Motor neuron (in vitro differentiated cells): Measurements from ENCODE around the gene VAPA. TPM values are rescaled to one million over a fixed set of nuclear protein-coding genes. Genes with fewer than 3 reads are reported as not detected.
A peak's percentile ranks its signal among the peaks of the same experiment; 100 is the strongest.
"Not testable (repeated sequence)": the region's sequence is repeated elsewhere in the genome, so short reads cannot be mapped to it uniquely, and the experiment has no call there.

ENCODE experiments used
- ATAC-seq, 8 experiments: fragments of 200-7000 bp; cut with Tn5 transposase; replicated peaks in 6 of 8; 2 replicates each; pipeline ENCODE4 v1.8.0; 2021; ENCODE audit warnings: mild to moderate bottlenecking in 8 of 8, moderate library complexity in 8 of 8
- H3K27ac ChIP-seq, 2 donors: fragments of 250-450 bp; sonication (Bioruptor Pico); 2 replicates each; pipeline ENCODE4 v1.9.0; 2021; ENCODE audit warnings: antibody characterized with exemption in 2 of 2, mild to moderate bottlenecking in 2 of 2, moderate library complexity in 1 of 2
- H3K4me1 ChIP-seq, 2 donors: fragments of 250-450 bp; sonication (Bioruptor Pico); replicated peaks in 1 of 2; 2 replicates each; pipeline ENCODE4 v1.6.1; 2021; ENCODE audit warnings: antibody characterized with exemption in 2 of 2, mild to moderate bottlenecking in 2 of 2, moderate library complexity in 1 of 2
- H3K4me3 ChIP-seq, 5 donors: fragments of 250-450 bp; sonication (Bioruptor Pico); 2 replicates each; pipeline ENCODE4 v1.9.0; 2021; ENCODE audit warnings: antibody characterized with exemption in 5 of 5, mild to moderate bottlenecking in 5 of 5, moderate library complexity in 4 of 5
- WGBS, 10 experiments: fragments of 450-650 bp; shearing (Covaris generic); methylation state at CpG; one replicate each; pipeline ENCODE4 v1.0.0; 2022; 5-methylcytosine and 5-hydroxymethylcytosine counted together
- in situ Hi-C, 9 experiments: fragments of 400-800 bp; cut with MboI; loops; one replicate each; pipeline ENCODE4 v1.15.0; 2021; ENCODE audit warnings: low sequenced_read_pairs in 9 of 9, low pct_unique_long_range_greater_than_20kb in 2 of 9; ENCODE audit not compliant: unreplicated experiment in 9 of 9
- total RNA-seq, 8 experiments: library from RNA; unstranded; fragments of 300-600 nt; gene quantifications; 2 replicates each; pipeline versions ENCODE4 v1.2.3 to v1.2.4, GENCODE V29; 2022

Gene VAPA
- total RNA-seq, 8 experiments from 2014 or later, result 81.6 to 188 (median 123) TPM

DNA sequence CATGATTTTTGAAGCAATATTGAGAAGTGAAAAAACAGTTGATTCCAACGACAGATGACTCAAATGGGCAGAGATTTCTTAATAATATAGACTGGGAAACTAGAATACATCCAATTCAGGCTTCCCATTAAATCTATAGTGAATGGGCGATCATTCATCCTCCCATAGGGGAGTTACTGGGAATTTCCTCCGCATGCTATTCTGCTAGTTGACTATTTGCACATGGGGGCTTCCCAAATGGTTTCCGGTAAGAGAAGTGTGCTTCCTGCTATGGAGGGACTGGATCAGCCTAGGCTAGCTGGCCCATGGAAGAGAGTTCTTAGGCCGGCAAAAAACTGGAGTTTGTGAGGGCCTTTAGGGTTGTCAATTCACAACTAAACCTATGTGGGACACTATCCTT lies 2.6 kb upstream of the VAPA start:
- Histone ChIP-seq H3K4me3 (no peak overlapping the region), H3K27ac (no peak overlapping the region), H3K4me1 (peaks cover 0 to 5% of the 10 kb centered on the region in 2 donors)
- WGBS, 10 experiments, result 73 to 100% (median 93%) methylated on average over 1 to 5 of the region's 5 CpGs; no CpG with 5 or more reads in 1 of the 10 experiments
- no peak for ATAC-seq
- in situ Hi-C loops, result no loop called here

DNA sequence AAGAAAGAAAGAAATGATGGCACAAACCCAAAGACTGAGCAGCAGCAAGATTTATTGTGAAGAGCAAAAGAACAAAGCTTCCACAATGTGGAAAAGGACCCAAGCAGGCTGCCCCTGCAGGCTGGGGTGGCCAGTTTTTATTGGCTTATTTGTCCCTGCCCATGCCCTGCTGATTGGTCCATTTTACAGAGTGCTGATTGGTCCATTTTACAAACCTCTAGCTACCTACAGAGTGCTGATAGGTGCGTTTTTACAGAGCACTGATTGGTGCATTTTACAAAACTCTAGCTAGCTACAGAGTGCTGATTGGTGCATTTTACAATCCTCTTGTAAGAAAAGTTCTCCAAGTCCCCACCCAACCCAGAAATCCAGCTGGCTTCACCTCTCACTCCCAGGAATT lies 1.5 kb upstream of the VAPA start:
- H3K27ac ChIP-seq, H3K4me3 ChIP-seq, in situ Hi-C loops, H3K4me1 ChIP-seq, ATAC-seq: not testable (repeated sequence)
- 80 to 100% (median 100%) methylated on average over 1 of the region's 1 CpG; no CpG with 5 or more reads in 7 of the 10 experiments for WGBS, 10 experiments

DNA sequence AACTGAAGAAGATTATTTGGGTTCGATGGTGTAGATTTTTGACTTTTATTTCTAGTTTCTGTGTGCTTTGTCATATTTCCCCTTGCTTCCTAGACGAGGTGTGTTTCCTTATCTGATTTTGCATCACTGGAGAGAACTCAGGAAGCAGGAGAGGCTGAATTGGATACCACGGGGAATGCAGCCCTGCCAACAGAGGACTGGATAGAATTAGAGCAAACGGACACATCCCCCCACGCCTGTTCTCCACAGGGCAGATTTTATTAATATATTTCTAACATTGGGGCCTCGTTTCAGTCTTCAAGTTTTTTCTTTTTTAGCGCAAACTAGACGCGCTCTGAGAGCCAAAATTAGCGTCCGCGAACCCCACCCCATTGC lies 678 bp upstream of the VAPA start:
- Histone ChIP-seq H3K4me3 (peak overlapping the region; percentile 55 to 89 (median 68)), H3K27ac (peak overlapping the region; percentile 90 to 94), H3K4me1 (peaks cover 6 to 11% of the 10 kb centered on the region in 2 donors)
- 0 to 100% (median 9%) methylated on average over 1 to 12 of the region's 12 CpGs; no CpG with 5 or more reads in 1 of the 10 experiments for WGBS, 10 experiments
- peak; percentile 2 to 9 (median 4) for ATAC-seq
- in situ Hi-C loops, result no loop called here

DNA sequence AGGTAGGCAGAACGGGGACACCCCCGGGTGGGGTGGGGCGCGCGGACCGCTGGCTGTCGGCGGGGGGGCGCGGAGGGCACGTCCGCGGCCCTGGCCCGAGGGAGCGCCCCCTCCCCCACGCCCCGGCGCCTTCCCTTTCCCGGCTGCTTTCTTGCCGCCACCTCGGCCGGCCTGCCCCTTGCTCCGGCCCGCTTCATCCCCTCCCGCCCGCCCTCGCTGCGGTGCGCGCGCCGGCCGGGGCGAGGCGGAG lies 443 bp downstream of the VAPA start:
- Histone ChIP-seq H3K4me1 (peaks cover 6 to 15% of the 10 kb centered on the region in 2 donors), H3K27ac (peak overlapping the region; percentile 90 to 94), H3K4me3 (peak overlapping the region; percentile 55 to 89 (median 68))
- no CpG with 5 or more reads among the region's 35 CpGs for WGBS, 10 experiments
- peak in 3 of 8 experiments; percentile 14 to 23 (median 20) for ATAC-seq
- in situ Hi-C loops, result no loop called here

DNA sequence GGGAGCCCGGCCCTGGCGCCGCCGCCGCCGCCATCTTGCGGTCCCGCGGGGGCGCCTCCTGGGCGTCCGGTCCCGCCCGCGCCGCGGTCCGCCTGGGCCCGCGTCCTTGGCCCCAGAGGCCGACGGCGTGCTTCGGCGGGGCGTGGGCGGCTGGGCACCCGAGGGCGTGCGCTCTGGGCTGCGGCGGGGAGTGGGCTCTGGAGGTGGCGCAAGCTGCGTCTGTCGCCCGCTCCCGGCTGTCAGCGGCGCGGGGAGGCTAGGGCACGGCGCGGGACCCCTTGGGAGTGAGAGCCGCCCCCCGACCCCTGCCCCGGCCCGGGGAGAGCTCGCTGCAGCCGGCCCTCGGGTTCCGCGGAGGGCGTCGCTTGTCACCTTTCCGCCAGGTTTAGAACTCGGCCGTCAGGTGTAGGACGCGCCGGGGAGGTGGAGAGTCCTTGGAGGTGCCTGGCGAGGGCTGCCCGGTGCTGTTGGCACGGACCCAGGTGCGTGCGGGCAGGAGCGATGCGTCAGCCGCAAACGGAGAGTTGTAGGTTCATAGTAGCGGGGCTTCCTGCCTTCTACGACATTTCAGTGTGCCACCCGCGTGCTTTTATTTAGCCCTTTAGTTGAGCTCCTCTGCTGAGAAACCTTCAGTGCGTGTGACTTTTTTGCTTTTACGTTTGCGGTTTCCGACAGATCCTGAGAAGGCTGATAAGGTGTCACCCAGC lies 921 bp downstream of the VAPA start:
- peak in 6 of 8 experiments; percentile 8 to 38 (median 26) for ATAC-seq
- H3K4me1 ChIP-seq, result peaks cover 11 to 19% of the 10 kb centered on the region in 2 donors
- peak overlapping the region; percentile 55 to 89 (median 68) for H3K4me3 ChIP-seq
- 0 to 1% (median 0%) methylated on average over 2 to 17 of the region's 77 CpGs; no CpG with 5 or more reads in 3 of the 10 experiments for WGBS, 10 experiments
- in situ Hi-C loops, result no loop called here
- peak overlapping the region; percentile 90 to 94 for H3K27ac ChIP-seq

DNA sequence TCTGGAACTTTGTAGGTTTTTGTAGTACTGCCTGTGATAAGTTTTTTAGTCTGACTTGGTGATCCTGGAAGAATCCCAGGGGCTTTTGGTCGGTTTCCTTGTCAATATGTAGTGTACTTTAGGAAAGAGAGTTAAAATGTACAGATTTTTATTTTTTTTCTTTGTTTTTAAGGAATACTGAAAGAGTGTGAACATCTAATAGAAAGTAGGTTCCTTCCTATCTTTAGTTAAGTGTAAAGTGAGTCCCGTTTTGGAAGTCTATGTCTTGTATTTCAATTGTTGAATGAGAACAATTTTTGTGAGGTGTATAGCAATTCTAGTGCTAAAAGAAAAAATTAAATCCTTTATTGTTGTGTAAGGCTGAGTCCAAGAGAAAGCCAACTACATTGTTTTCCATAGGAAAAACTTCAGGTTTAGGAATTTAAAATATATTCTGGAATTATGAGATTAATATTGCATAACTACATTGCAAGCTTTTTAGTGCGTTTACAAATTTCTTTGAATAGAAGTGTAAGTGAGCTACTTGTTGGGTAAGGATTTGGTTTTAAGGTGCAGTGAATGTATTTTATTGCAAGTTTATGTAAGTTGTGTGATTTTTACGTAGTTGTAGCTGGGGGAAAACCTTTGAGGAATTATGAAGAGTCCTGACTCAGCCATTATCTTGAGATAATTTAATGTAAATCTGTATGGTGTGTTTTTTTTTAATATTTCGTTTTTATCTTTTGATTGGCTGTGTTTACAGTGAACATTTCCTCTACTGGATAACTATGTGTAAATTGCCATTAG lies 1.7 kb downstream of the VAPA start:
- Histone ChIP-seq H3K4me3 (peak overlapping the region; percentile 55 to 89 (median 68)), H3K27ac (no peak overlapping the region), H3K4me1 (peaks cover 12 to 20% of the 10 kb centered on the region in 2 donors)
- no peak for ATAC-seq
- in situ Hi-C loops, result no loop called here
- 0 to 28% (median 3%) methylated on average over 2 to 5 of the region's 5 CpGs for WGBS, 10 experiments

DNA sequence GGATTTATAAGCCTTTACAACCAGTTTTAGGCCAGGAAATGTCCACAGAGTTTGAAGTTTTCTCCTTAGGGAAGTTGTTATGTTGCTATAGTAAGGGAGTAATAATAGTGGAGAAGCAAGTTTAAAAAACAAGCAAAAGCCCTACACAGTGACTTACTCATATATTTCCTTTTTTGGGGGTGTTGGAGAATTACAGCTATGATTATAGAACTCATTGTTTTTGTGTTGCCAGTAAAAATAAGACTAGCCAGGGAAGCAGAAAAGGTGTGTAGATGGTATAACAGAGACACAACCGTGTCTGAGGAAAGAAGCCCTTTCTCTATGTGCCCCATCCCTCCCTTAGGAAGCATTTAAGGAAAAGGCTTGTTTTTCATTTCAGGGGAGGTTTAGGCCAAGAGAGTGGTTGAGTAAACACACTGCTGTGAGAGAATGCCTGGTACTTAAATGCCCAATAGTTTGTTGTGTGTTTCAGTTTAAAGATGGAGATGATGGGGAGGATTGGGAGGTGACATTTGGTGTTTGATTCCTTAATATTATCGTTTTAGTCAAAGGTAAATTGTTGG lies 2.3 kb downstream of the VAPA start:
- H3K4me1 ChIP-seq, result peaks cover 12 to 20% of the 10 kb centered on the region in 2 donors
- in situ Hi-C loops, result no loop called here

DNA sequence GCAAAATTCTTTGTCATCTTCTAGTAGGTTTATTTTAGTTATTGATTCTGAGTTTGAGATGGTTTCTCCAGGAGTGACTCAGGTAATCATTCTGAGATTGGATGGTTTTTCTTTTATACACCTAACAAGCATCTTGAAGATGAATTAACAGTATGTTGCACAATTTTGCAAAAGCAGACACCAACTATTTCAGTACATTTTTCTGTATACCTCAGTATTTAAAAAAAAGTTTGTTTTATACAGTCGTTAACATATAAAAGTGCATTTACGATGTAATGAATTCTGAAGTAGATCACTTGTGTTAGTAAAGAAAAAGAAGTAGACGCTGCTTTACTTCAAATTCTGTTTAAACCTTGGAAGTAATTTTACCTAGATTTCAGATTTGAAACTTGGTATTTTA lies 3.0 kb downstream of the VAPA start:
- Histone ChIP-seq H3K4me3 (peak overlapping the region in 2 of 5 donors; percentile 55 to 89), H3K4me1 (peaks cover 12 to 20% of the 10 kb centered on the region in 2 donors), H3K27ac (no peak overlapping the region)
- no peak for ATAC-seq
- in situ Hi-C loops, result no loop called here
- 56 to 100% (median 93%) methylated on average over 1 to 3 of the region's 3 CpGs for WGBS, 10 experiments

More for the DNA sequence above, 2.3 kb downstream of the VAPA start:
- H3K4me3 ChIP-seq, result peak overlapping the region; percentile 55 to 89 (median 68)
- no peak overlapping the region for H3K27ac ChIP-seq
- WGBS, 10 experiments, result 0 to 45% (median 10%) methylated on average over 1 to 2 of the region's 2 CpGs; no CpG with 5 or more reads in 4 of the 10 experiments
- no peak for ATAC-seq

DNA sequence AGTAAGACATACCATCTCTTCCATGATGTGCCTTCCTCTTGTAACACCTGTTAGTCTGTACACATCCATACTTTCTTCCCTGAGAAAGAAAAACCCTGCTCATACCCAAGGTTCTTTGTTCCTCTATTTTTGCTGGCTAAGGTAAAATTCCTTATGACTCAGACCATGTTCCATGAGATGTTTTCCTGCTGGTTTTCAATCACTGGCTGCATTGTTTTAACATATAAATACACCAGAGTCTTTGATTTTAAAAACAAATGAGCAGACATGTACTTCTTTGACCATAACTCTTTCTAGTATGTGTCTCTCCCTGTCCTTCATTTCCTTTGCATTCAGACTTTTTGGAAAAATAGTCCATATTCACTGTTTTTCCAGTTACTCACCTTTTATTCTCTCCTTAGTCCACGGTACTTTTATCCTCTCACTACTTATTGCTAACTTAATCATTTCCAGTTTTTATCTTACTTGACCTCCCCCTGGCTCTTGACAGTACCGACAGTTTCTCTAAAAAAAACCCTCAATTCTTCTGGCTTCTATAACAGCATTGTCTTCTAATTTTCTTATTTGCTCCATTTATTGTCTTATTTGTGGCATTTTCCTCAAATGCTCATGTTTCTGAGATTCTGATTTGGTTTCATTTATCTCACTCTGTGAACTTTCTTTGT lies 4.3 kb downstream of the VAPA start:
- WGBS, 10 experiments, result 8 to 85% (median 42%) methylated on average over 2 of the region's 2 CpGs; no CpG with 5 or more reads in 1 of the 10 experiments
- Histone ChIP-seq H3K4me3 (no peak overlapping the region), H3K27ac (no peak overlapping the region), H3K4me1 (peaks cover 12 to 20% of the 10 kb centered on the region in 2 donors)
- no peak for ATAC-seq
- in situ Hi-C loops, result no loop called here

DNA sequence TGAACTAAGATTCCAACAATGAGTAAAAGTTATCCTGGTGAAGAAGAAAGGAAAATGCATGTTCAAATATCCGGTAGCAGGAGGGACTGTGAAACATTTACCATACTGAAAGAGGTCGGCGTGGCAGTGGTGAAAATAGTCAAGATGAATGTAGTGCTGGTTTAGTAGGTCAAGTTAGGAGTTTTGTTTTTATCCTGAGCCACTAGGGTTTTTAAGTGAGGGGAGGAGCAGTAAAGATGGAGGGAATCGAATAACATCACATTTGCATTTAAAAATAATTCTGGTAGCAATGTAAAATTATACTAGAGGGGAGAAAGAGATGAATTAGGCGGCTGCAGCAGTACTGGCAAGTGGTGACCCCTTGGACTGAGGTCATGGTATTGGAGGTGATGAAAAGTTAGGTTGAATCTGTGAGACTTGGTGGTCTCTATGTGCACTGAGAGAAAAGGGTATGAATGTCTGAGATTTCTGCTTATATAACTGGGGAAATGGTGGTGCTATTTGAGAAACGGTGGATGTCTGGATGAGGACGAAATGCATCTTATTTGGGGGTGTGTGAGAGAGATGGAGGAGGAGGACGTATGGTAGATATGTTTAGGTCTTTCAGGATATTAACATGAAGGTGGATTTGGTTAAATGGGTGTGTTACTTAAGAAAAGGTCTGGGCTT lies 5.9 kb downstream of the VAPA start:
- H3K4me1 ChIP-seq, result peaks cover 12 to 23% of the 10 kb centered on the region in 2 donors
- in situ Hi-C loops, result no loop called here
- H3K27ac ChIP-seq, result no peak overlapping the region
- H3K4me3 ChIP-seq, result no peak overlapping the region
- ATAC-seq, result no peak
- WGBS, 10 experiments, result 29 to 88% (median 66%) methylated on average over 1 to 8 of the region's 8 CpGs

DNA sequence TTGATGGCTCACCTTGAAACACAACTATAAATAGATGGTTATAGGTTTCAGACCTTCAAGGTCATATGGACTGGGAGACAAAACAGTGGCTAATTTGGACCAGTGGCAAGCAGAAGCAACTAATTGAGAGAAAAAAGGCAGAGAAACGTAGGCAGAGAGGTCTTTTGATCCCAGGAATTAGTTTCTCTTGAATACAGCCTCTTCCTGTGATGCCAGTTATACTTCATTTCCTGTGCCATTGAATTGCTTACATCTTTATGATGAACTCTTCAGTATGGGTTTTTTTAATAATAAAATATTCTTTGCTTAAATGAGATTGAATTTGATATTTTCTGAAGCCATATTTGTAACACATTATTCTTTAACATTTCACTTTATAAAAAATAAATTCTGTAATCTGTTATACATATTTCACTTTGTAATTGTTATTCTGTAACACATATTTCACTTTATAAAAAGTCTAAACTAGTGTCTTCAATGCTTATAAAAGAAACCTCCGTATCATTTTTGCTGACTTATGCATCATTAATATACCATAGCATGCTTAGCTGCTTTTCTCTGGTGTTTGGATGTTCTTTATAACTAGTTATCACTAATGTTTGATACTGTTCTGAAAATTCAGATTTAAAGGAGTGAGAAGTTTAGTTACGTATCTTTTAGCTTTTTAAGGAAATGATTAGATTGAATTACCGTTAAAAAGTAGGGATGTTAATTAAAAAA lies 8.9 kb downstream of the VAPA start:
- 36 to 100% (median 90%) methylated on average over 2 to 4 of the region's 4 CpGs for WGBS, 10 experiments
- no peak overlapping the region for H3K4me3 ChIP-seq

DNA sequence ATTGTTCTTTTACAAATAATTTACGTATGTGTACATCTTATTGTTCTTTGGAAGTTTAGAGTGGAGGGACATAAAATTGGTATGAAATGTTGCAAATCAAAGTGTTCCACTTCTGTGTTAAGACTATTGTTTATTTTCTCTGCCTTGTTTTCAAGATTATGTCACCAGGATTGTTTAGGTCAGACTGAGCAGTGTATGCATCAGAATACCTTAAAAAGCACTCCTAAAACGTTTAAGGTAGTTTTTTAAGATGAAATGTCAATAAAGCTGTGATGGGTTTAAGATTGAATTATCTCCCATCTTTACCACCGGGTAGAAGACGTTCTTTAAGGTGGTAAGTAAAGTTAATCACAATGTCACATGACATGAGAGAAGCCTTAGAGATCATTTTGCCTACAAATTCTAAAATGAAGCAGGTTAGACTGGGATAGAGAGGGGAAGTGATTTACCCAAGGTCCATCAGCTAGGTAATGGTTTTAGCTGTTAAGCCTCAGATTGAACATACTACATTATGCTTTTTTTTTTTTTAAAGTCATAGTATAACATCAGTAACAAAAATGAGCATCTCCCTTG lies 10.6 kb downstream of the VAPA start:
- 17 to 100% (median 64%) methylated on average over 1 to 4 of the region's 4 CpGs; no CpG with 5 or more reads in 1 of the 10 experiments for WGBS, 10 experiments
- in situ Hi-C loops, result no loop called here
- no peak overlapping the region for H3K27ac ChIP-seq
- peaks cover 9 to 10% of the 10 kb centered on the region in 2 donors for H3K4me1 ChIP-seq
- ATAC-seq, result no peak
- no peak overlapping the region for H3K4me3 ChIP-seq

More for the DNA sequence above, 8.9 kb downstream of the VAPA start:
- no peak for ATAC-seq
- peaks cover 15 to 19% of the 10 kb centered on the region in 2 donors for H3K4me1 ChIP-seq
- in situ Hi-C loops, result no loop called here
- no peak overlapping the region for H3K27ac ChIP-seq
